PFSK-1 (cell line): Measurements from ENCODE around the gene RDH5. TPM values are rescaled to one million over a fixed set of nuclear protein-coding genes. Genes with fewer than 3 reads are reported as not detected.

ENCODE experiments used
- FOXP2 ChIP-seq: optimal IDR thresholded peaks from 2 replicates; pipeline ENCODE3; 2011; ENCODE audit warnings: borderline replicate concordance, control low read depth, inconsistent platforms; ENCODE audit not compliant: insufficient read depth; ENCODE audit errors: extremely low read length, extremely low read depth
- POLR2AphosphoS5 ChIP-seq: IDR thresholded peaks from 2 replicates; pipeline ENCODE4 v1.6.1; 2012; ENCODE audit warnings: low read depth, mild to moderate bottlenecking, control low read depth, low read length, moderate library complexity
- REST ChIP-seq, 2 experiments: IDR thresholded peaks; 2 replicates each; pipeline versions ENCODE4 v1.6.1 to v1.8.0; 2011 to 2012; ENCODE audit warnings: low read depth in 2 of 2, low read length in 2 of 2, control low read depth in 1 of 2, inconsistent platforms in 1 of 2, mild to moderate bottlenecking in 1 of 2, moderate library complexity in 1 of 2; ENCODE audit not compliant: insufficient read depth in 1 of 2
- SIN3A ChIP-seq: IDR thresholded peaks from 2 replicates; pipeline ENCODE4 v1.6.1; 2012; ENCODE audit warnings: mild to moderate bottlenecking, low read length, moderate library complexity, borderline replicate concordance; ENCODE audit not compliant: insufficient read depth
- TAF1 ChIP-seq: IDR thresholded peaks from 2 replicates; pipeline ENCODE4 v1.6.1; 2012; ENCODE audit warnings: low read length, control low read depth, borderline replicate concordance; ENCODE audit not compliant: insufficient read depth
- polyA plus RNA-seq: library from polyadenylated mRNA; unstranded; fragments of >200 nt; gene quantifications from one replicate; pipeline ENCODE4 v1.2.1, GENCODE V29; 2012; ENCODE audit warnings: low read depth, missing spikeins; ENCODE audit not compliant: insufficient read length

RDH5 gene
- polyA plus RNA-seq, result 2.2 TPM

- TF ChIP-seq FOXP2 (no peak), REST (IDR thresholded peaks at IDR 0.05; ENCODE audit: insufficient read depth in 1 of 2, low read depth in 2 of 2, low read length in 2 of 2) (no peak)
Measured at GRCh38 chr12:55720071-55720564, at the start of gene RDH5. Gene RDH5, plus strand, starts transcription at chr12:55720393. Its CDS starts 792 bp downstream, at chr12:55721185.

GRCh38 chr12:55671746-55672145 is 48.4 kb upstream of the RDH5 start:
- TF ChIP-seq TAF1 (no peak), POLR2AphosphoS5 (no peak), REST (IDR thresholded peaks at IDR 0.05; ENCODE audit: insufficient read depth in 1 of 2, low read depth in 2 of 2, low read length in 2 of 2) (no peak), FOXP2 (no peak), SIN3A (no peak)

- TF ChIP-seq POLR2AphosphoS5 (no peak), SIN3A (no peak), FOXP2 (no peak), TAF1 (no peak), REST (IDR thresholded peaks at IDR 0.05; ENCODE audit: insufficient read depth in 1 of 2, low read depth in 2 of 2, low read length in 2 of 2) (no peak)
Measured at GRCh38 chr12:55673638-55674037, 46.6 kb upstream of the RDH5 start.

- TF ChIP-seq SIN3A (no peak), POLR2AphosphoS5 (no peak), REST (IDR thresholded peaks at IDR 0.05; ENCODE audit: insufficient read depth in 1 of 2, low read depth in 2 of 2, low read length in 2 of 2) (no peak), FOXP2 (no peak), TAF1 (no peak)
Measured at GRCh38 chr12:55675666-55676065, 44.5 kb upstream of the RDH5 start.

GRCh38 chr12:55676707-55677106 is 43.5 kb upstream of the RDH5 start:
- TF ChIP-seq SIN3A, result no peak
- TF ChIP-seq POLR2AphosphoS5, result no peak
- TF ChIP-seq TAF1, result no peak
- no peak for TF ChIP-seq REST (IDR thresholded peaks at IDR 0.05; ENCODE audit: insufficient read depth in 1 of 2, low read depth in 2 of 2, low read length in 2 of 2)
- no peak for TF ChIP-seq FOXP2
